Activated CD8-positive, alpha-beta T cell treated with anti-CD3 and anti-CD28 coated beads for 36 hours (primary cell): ENCODE data around the gene CPA1. TPM values are rescaled to one million over a fixed set of nuclear protein-coding genes. Genes with fewer than 3 reads are reported as not detected.

ENCODE experiments used
- ATAC-seq: fragments of 200-7000 bp; cut with Tn5 transposase; one replicate; pipeline ENCODE4 v1.10.0; 2021; ENCODE audit warnings: mild to moderate bottlenecking, moderate library complexity
- CTCF ChIA-PET: fragments of 350-600 bp; sonication (Branson Sonifier 250); formaldehyde crosslinking; loops from one replicate; lab custom pipeline; 2021; ENCODE audit warnings: antibody characterized with exemption; lab: Charles Lee
- POLR2A ChIA-PET: fragments of 350-600 bp; sonication (Branson Sonifier 250); formaldehyde crosslinking; loops from one replicate; lab custom pipeline; 2021; ENCODE audit warnings: antibody characterized with exemption; lab: Charles Lee
- DNase-seq: peaks from one replicate; pipeline ENCODE4 v3.0.0-alpha.2; 2020
- H3K27ac Mint-ChIP-seq: one replicate; pipeline ENCODE4 v1.8.0; 2021; ENCODE audit warnings: mild to moderate bottlenecking, mixed read lengths
- H3K27me3 Mint-ChIP-seq: one replicate; pipeline ENCODE4 v1.8.0; 2021; ENCODE audit warnings: mixed read lengths
- H3K36me3 Mint-ChIP-seq: one replicate; pipeline ENCODE4 v1.8.0; 2021; ENCODE audit warnings: low read depth, mixed read lengths
- H3K4me1 Mint-ChIP-seq: one replicate; pipeline ENCODE4 v1.8.0; 2021; ENCODE audit warnings: low read depth, mixed read lengths
- H3K4me3 Mint-ChIP-seq: one replicate; pipeline ENCODE4 v1.8.0; 2021; ENCODE audit warnings: mild to moderate bottlenecking, moderate library complexity, mixed read lengths
- H3K9me3 Mint-ChIP-seq: one replicate; pipeline ENCODE4 v1.8.0; 2021; ENCODE audit warnings: mixed read lengths
- CTCF ChIP-seq: fragments of 200-600 bp; IDR thresholded peaks from one replicate; pipeline ENCODE4 v1.8.0; 2022; ENCODE audit warnings: antibody characterized with exemption, mild to moderate bottlenecking
- intact Hi-C: fragments of 100-400 bp; cut with micrococcal nuclease; formaldehyde crosslinking; loops from one replicate; pipeline ENCODE4 v1.10.0; 2022
- total RNA-seq, 2 experiments: library from RNA; stranded (reverse); gene quantifications; one replicate each; pipeline ENCODE4 v1.2.3, GENCODE V29; 2021

CPA1 gene
- total RNA-seq, 2 experiments from 2014 or later = not detected

DNA sequence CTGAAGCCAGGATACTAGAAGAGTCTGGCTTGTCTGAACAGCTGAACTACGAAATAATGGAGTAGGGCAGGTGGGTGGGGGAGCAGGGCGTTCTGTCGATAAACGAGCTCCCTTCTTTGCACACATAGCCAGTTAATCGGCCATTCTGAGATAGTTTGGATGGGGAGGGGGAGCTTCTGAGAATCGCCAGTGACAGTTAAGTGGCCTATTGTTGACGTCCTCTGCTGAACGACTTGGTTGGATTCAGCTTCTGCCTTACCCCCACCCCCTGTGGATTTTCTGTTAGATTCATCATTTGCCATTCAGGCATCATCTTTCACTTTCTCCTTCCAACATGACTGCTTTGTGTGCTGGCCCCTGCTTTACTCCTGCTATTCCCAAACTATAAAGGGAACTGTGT lies 35.2 kb upstream of the CPA1 start:
- H3K27ac Mint-ChIP-seq = no peak overlapping the region
- peaks cover 3% of the 10 kb centered on the region for H3K4me1 Mint-ChIP-seq
- POLR2A ChIA-PET = interaction anchor here (1.2 kb wide), 1 partner anchor 23 kb away, joined by 3 read pairs; no protein-coding TSS in a partner anchor
- intact Hi-C loops = no loop called here
- no peaks in the 10 kb centered on the region for H3K36me3 Mint-ChIP-seq
- H3K9me3 Mint-ChIP-seq = no peaks in the 10 kb centered on the region
- no peaks in the 10 kb centered on the region for H3K27me3 Mint-ChIP-seq
- ATAC-seq = no peak
- CTCF ChIA-PET = no interaction called here
- DNase-seq = no peak
- no peak overlapping the region for H3K4me3 Mint-ChIP-seq
- TF ChIP-seq CTCF = no peak

- Mint-ChIP-seq H3K4me1 (peaks cover 3% of the 10 kb centered on the region), H3K4me3 (no peak overlapping the region), H3K27ac (no peak overlapping the region), H3K9me3 (no peaks in the 10 kb centered on the region), H3K36me3 (no peaks in the 10 kb centered on the region), H3K27me3 (no peaks in the 10 kb centered on the region)
- POLR2A ChIA-PET = no interaction called here
- CTCF ChIA-PET = no interaction called here
- TF ChIP-seq CTCF = no peak
- ATAC-seq (no peak), DNase-seq (no peak)
- intact Hi-C loops = no loop called here
These were observed 34.6 kb upstream of the CPA1 start for GRCh38 chr7:130345725-130346124.

- intact Hi-C loops = no loop called here
- Mint-ChIP-seq H3K9me3 (no peaks in the 10 kb centered on the region), H3K27ac (no peak overlapping the region), H3K4me1 (peaks cover 10% of the 10 kb centered on the region), H3K36me3 (no peaks in the 10 kb centered on the region), H3K27me3 (no peaks in the 10 kb centered on the region), H3K4me3 (no peak overlapping the region)
- ChIA-PET POLR2A (no interaction called here), CTCF (no interaction called here)
- no peak for TF ChIP-seq CTCF
- no peak for DNase-seq
- ATAC-seq = no peak
These were observed 34.0 kb upstream of the CPA1 start for GRCh38 chr7:130346177-130346905.

DNA sequence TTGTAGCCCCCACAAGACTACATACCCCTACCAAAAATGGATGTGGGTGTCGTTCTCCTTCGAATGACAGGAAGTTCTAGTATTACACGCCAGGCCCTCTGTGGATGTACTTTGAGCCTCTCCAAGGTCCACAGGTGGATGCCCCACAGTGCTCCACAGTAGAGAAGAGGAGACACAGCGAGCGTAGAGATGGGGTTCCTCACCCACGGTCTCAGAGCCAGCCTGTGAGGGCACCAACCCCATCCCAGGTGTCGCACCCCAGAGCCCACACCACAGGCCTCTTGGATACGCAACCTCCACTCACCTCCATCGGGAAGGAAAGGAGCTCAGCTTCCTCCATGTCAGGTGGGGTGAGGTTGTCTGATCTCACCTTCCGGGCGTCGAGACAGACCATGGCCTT lies 33.4 kb upstream of the CPA1 start:
- no peaks in the 10 kb centered on the region for H3K27me3 Mint-ChIP-seq
- ATAC-seq (no peak), DNase-seq (no peak)
- peaks cover 16% of the 10 kb centered on the region for H3K4me1 Mint-ChIP-seq
- CTCF ChIA-PET = no interaction called here
- H3K4me3 Mint-ChIP-seq = no peak overlapping the region
- no peak for TF ChIP-seq CTCF
- no peak overlapping the region for H3K27ac Mint-ChIP-seq
- H3K9me3 Mint-ChIP-seq = no peaks in the 10 kb centered on the region
- intact Hi-C loops = no loop called here
- POLR2A ChIA-PET = no interaction called here
- no peaks in the 10 kb centered on the region for H3K36me3 Mint-ChIP-seq

- Mint-ChIP-seq H3K36me3 (no peaks in the 10 kb centered on the region), H3K4me3 (no peak overlapping the region), H3K27ac (no peak overlapping the region), H3K4me1 (peaks cover 21% of the 10 kb centered on the region), H3K9me3 (no peaks in the 10 kb centered on the region), H3K27me3 (no peaks in the 10 kb centered on the region)
- ChIA-PET CTCF (no interaction called here), POLR2A (no interaction called here)
- TF ChIP-seq CTCF = no peak
- DNase-seq (no peak), ATAC-seq (no peak)
- intact Hi-C loops = no loop called here
These were observed 30.1 kb upstream of the CPA1 start for GRCh38 chr7:130349911-130350782.
